Activated CD4-positive, alpha-beta T cell treated with anti-CD3 and anti-CD28 coated beads, Interleukin-2, amount 50 U/mL, for 4 hours (primary cell): Measurements from ENCODE around the gene SLFN11.
"Not testable (repeated sequence)": the region's sequence is repeated elsewhere in the genome, so short reads cannot be mapped to it uniquely, and the experiment has no call there.

Source experiments
- DNase-seq, 2 experiments: peaks; one replicate each; pipeline ENCODE4 v3.0.0-alpha.2; 2020

Gene SLFN11, protein sequence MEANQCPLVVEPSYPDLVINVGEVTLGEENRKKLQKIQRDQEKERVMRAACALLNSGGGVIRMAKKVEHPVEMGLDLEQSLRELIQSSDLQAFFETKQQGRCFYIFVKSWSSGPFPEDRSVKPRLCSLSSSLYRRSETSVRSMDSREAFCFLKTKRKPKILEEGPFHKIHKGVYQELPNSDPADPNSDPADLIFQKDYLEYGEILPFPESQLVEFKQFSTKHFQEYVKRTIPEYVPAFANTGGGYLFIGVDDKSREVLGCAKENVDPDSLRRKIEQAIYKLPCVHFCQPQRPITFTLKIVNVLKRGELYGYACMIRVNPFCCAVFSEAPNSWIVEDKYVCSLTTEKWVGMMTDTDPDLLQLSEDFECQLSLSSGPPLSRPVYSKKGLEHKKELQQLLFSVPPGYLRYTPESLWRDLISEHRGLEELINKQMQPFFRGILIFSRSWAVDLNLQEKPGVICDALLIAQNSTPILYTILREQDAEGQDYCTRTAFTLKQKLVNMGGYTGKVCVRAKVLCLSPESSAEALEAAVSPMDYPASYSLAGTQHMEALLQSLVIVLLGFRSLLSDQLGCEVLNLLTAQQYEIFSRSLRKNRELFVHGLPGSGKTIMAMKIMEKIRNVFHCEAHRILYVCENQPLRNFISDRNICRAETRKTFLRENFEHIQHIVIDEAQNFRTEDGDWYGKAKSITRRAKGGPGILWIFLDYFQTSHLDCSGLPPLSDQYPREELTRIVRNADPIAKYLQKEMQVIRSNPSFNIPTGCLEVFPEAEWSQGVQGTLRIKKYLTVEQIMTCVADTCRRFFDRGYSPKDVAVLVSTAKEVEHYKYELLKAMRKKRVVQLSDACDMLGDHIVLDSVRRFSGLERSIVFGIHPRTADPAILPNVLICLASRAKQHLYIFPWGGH

DNA sequence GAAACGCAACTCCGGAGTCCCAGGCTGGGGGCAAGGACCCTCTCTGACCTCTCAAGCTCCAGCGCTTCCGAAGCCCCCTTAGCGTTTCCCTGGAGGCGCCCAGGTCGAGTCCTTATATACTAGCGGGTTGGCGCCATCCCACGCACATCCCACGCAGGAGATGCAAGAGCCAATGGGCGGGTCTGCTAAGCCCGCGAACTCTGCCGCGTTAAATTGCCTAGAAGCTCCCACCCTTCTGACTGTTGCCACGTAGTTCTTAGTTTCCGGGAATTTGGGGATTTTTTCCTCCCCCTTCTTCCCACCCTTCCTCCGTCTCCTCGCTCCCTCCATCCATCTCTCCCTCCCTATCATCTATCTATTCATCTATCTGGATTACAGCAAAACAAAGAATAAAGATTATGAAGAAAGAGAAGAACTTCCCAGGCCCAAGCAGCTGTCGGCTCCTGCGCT is at the start of gene SLFN11:
SLFN11 (minus strand) TSS at position 88 of the 450 bp plus-strand sequence. CDS start 9,814 bp downstream, outside the sequence.
- DNase-seq: peak; percentile 89 to 90

DNA sequence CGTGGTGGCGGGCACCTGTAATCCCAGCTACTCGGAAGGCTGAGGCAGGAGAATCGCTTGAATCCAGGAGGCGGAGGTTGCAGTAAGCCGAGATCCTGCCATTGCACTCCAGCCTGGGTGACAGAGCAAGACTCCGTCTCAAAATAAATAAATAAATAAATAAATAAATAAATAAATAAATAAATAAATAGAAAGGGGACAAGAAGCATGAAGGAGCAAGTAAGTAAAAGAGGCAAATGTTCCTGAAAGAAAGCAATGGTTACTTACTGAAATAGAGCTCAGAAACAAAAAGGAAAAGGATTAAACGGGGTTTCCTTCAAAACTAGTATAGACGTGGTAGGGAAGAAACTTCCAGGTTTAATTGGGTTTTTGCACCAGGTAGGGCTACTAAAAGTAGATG is 47.6 kb upstream of the SLFN11 start:
- not testable (repeated sequence) for DNase-seq

DNA sequence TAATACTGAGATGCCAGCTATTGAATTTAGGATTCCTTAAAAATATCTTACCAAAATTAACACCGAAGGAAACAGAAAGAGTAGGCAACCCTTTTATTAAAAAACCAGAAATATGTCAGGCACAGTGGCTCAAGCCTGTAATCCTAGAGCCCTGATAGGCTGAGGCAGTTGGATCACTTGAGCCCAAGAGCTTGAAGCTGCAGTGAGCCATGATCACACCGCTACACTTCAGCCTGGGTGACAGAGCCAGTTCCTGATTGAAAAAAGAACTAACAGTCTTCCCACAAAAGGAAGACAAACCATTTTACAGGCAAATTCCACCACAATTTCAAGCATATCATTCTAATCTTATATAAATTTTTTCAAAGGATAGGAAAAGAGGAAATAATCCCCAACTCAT is 43.2 kb upstream of the SLFN11 start:
- no peak for DNase-seq

DNA sequence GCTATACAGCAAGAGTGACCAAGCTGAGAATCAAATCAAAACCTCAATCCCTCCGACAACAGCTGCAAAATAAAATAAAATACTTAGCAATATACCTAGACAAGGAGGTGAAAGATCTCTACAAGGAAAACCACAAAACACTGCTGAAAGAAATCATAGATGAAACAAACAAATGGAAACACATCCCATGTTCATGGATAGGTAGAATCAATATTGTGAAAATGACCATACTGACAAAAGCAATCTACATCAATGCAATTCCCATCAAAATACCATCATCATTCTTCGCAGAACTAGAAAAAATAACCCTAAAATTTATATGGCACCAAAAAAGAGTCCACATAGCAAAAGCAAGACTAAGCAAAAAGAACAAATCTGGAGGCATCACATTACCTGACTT is 41.3 kb upstream of the SLFN11 start:
- not testable (repeated sequence) for DNase-seq

DNA sequence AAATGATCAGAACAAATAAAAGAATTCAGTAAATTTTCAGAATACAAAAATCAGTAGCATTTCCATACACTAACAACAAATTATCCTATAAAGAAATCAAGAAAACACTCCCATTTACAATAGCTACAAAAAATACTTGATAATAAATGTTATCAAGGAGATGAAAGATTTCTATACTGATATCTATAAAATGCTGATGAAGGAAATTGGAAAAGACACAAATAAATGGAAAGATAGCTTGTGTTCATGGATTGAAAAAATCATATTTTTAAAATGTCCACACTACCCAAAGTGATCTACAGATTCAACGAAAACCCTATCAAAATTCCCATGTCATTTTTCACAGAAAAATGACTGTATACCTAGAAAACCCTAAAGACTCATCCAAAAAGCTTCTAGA is 40.8 kb upstream of the SLFN11 start:
- no peak for DNase-seq

DNA sequence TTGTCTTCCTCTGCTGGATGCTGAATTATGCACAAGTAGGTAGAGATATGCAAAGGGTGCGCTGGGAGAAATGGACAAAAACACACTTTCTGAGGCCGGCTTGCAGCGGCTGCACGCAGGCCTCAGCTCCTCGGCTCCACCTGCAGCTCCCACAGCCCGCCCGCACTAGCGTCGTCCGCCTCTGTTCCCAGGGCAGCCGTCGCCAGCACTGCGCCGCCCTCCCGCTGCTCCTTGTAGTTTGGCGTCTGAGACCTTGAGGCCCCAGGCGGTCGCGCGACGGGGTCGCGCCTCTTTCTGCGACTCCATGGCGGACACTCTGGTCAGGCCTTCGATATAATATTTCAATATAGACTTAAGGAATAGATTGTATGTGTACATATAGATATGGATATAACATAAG is 34.1 kb upstream of the SLFN11 start:
- DNase-seq: no peak

DNA sequence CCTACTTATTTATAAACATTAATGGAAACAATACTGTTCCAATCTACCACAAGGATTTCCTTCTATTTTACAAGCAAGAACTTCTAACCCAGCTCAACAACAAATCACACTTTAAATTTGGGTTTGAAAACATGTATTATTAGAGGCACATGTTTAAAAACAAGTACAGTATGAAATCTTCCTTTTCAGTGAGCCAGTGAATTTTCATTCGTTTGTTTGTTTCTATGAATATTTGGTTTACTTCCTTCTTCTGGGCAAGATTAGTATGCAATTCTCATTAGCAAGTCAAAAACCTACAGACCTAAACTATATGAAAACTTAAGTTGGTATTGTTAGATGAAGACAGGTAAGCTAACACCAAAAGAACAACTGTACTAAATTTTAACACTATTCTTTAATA is 33.1 kb upstream of the SLFN11 start:
- DNase-seq: no peak

DNA sequence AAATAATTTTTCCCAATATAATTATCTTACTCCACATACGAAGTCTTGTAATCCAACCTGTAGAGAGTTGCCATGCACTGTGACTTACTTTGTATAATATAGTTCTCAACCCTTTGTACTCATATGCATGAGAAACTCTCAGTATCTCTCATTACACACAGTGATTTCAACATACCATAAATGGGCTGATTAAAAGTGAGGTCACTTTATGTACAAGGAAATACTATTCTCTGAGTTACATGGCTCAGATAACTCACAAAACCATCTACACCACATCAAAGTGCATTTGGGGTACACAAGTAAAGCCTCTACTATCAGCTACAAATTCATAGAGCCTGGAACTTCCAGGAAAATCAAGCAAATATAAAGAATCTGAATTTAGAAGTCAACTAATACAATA is 30.9 kb upstream of the SLFN11 start:
- DNase-seq: no peak

DNA sequence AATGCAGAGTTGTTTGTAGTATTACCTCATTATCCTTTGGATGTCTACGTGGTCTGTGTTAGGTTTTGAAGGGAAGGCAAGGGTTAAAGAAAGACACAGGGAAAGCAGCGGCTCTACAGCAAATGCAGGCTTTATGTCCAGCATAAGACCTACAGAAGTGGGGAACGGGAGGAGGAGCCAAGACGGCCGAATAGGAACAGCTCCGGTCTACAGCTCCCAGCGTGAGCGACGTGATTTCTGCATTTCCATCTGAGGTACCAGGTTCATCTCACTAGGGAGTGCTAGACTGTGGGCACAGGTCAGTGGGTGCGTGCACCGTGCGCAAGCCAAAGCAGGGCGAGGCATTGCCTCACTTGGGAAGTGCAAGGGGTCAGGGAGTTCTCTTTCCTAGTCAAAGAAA is 20.4 kb upstream of the SLFN11 start:
- DNase-seq: not testable (repeated sequence)

DNA sequence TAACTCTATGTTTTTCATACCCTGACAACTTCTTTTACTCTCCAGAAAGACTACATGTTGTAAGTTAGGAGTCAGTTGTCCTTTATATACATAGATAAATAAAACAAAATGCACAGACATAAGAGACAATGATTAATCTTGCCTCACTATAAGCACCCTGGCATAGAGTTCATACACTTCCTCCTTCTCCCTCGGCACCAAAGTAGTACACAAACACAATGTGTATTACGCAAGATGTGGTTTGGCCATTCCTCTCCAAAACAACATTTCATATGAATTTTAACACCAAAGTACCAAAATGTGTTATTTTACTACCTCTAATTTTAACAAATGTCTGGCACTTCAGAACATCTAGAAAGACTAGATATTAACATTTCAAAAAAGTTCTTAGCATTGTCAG is 17.2 kb upstream of the SLFN11 start:
- no peak for DNase-seq

DNA sequence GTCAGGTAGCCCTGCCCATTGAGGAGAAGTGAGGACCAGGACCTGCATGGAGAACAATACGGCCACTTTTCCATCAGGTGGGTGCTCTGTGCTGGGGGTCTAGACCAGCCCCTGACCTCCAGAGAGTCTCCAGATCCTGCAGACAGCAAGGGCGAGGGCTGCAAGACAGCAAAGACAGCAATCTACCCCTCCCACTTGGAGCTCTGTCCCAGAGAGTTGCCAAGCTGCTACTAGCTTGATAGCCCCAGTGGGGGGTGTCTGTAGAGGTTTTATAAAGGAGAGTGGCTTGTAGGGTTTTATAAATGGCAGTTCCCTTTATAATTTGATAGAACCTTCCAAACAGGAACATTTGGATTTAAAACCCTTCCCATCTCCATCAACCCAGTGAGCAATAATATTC is 16.7 kb upstream of the SLFN11 start:
- DNase-seq: no peak

DNA sequence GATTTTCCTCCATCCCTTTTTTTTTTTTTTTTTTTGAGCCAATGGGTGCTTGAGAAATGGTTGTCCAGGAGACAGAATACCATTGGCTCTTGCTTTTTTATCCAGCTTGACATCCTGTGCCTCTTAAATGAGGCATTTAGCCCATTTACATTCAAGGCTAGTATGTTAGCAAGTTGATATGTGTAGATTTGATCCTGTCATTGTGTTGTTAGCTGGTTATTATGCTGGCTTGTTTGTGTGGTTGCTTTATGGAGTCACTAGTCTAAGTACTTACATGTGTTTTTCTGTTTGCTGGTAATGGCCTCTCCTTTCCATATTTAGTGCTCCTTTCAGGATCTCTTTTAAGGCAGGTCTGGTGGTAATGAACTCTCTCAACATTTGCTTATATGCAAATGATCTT is 14.1 kb upstream of the SLFN11 start:
- no peak for DNase-seq

DNA sequence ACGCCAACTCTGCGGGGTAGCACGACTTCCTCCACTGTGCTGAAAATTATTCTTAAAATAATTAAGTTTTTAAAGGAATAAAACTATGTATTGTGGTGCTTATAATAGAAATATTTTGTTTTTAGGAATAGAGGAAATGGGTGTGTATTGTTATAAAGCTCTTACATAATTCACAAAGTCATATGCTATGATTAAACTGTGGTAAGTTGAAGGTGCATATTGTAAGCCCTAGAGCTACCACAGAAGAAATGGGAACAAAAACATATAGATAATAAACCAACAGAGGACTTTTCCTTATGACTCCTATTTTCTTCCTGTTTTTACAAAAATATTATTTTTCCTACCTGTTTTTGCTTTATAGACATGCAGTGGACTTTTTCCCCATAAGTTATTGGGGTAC is 4.3 kb upstream of the SLFN11 start:
- DNase-seq: no peak

DNA sequence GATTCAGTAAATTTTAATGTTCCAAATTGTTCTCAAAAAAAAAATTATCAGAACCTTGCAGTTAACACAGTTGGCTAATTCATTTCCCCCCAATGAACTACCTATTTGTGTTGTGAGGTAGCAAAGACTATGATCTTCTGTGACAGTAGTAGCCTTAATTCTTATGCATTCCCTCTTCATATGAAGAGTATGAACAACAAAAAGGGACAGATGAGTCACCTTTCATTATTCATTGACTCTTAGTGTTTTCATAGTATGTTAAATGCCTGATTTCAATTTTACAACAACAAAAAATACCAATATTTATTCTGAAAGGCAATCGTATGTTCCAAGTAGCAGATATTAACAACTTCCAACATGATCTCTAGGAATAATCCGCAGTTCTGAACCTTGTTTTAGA is 3.6 kb upstream of the SLFN11 start:
- no peak for DNase-seq

DNA sequence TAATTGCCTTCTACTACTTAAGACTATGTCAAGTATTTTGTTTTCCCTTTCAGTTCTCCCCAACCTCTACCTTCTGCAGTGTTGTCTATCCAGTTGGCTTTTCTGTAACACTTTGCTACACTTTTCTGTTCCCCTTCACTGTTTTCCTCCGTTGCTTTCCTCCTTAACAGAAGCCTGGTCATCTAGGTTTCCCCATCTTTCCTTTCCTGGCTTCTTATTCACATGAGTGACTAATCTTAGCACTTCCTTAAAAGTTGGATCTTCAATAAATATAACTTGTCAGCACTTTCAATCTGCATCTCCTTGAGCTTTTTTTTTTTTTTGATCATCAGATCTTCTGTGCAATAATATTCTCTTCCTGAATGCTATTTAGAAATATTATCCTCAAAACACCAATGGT is 2.8 kb upstream of the SLFN11 start:
- no peak for DNase-seq

DNA sequence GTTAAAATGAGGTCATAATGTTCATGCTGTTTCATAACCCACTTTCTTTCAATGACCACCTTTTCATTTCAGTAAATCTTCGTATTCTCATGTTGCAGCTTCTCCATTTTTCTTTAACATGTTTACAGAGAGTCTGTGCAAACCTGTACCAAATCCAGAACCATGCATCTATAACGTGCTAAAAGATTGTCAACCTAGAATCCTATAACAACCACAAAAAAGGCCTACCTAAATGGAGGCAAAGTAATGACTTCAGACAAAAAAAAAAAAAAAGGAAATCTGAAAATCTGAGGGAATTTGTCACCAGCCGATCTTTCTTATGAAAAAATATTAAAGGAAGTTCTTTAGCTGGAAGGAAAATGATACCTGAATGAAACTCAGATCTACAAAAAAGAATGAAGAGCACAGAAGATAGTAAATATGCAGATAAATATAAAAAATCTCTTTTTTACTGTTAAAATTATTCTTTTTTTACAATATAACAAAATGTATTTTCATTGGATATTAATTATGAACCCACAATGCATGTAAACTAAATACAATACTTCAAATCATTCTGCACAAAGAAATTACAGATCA is 1.4 kb upstream of the SLFN11 start:
- no peak for DNase-seq

DNA sequence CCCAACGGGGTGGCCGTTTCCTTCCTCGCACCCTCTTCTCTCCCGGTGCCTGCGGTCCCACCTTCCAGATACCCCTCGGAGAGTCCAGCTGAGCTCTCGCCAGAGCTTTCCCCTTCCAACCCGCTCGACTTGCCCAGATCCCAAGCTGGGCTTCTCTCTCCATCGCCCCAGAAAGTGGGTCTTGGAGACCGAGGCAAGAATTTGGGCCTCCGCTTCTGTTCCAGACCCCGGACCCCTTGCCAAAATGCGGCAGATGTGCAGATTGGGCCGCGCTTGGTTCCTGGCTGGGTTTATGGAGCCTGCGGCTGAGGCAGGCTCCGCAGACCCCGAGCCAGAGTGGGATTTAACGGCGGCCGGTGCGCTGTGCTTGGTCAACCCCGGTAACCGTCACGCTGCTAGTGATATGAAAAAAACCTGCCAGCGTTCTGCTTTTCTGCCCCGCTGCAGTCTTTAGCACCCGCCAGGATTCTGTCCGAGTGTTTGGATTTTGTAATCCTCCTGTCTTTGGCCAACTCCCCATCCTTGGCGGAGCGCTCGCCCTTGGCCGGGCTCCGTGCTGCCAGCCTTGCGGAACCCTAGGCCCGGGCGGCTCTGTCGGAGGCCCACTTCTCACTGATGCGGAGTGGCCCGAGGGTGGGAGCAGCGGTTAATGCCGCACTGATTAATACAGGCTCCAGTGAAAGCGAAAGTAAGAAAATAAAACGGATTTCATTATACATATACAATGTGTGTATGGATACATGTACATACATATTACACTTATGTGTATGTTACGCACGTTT is 754 bp upstream of the SLFN11 start:
- DNase-seq: peak in 1 of 2 experiments; percentile 22

DNA sequence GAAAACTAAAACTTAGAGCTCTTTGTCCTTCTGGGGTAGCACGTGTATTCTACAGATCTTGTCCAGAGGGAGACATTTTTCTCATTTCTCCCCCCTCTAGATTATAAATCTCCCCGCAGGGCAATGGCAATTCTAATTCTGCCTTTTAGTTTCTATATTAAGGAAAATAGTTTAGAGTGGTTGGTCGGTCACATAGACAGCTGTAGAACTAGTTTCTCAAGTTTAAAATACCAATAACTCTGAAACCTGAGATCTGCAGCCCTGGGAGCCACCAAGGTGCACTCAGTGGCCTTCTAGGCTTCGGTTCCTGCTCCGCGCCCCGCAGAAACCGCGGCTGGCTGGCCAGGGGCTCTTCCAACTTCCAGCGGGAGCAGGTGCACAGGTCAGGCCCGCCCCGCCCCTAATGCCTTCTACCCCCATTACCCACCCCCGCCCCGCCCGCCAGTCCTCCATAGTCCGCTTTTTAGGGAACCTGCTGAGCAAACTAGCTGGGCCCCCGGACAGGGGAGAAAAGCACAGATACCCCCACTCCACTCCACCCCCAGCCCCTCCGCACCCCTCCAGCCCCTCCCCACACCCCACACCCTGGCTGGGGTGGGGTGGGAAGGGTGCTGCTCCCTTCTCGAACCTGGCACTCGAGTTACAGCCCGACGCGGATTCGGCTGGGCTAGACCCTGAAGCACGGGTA is 431 bp downstream of the SLFN11 start:
- DNase-seq: no peak

DNA sequence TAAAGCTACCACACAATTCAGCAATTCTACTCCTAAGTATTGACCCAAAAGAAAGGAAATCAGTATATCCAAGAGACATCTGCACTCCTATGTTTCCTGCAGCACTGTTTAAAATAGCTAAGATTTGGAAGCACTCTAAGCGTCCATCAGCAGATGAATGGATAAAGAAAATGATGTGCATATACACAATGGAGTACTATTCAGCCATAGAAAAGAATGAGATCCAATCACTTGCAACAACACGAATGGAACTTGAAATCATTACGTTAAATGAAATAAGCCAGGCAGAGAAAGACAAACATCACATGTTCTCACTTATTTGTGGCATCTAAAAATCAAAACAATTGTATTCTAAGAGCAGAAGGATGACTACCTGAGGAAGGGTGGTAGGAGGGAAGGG is 1.5 kb downstream of the SLFN11 start:
- DNase-seq: no peak

DNA sequence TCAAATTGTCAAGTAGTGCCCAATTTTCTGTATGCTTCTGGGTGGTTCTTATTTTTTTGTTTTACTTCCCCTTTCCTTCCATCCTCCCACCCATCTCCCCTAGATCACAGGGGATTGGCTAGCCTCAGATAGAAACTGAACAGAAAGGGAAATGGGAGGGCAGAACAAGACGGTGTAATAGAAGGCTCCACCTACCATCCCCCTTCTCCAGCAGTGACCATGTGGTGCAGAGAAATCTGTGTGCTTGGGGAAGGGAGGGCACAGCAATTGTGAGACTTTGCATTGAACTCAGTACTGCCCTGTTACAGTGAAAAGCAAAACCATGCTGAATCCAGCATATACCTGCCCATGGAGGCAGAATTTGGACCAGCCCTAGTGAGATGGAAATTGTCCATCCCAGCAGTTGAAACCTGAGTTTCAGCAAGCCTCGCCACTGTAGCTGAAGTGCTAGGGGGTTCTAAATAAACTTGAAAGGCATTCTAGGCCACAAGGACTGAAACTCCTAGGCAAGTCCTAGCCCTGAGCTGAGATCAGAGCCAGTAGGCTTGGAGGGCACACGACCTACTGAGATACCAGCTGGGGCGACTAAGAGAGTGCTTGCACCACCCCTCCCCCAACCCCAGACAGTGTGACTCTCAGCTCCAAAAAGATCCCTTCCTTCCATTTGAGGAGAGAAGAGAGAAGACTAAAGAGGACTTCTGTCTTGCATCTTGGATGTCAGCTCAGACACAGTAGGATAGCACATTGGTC is 5.2 kb downstream of the SLFN11 start:
- DNase-seq: no peak

DNA sequence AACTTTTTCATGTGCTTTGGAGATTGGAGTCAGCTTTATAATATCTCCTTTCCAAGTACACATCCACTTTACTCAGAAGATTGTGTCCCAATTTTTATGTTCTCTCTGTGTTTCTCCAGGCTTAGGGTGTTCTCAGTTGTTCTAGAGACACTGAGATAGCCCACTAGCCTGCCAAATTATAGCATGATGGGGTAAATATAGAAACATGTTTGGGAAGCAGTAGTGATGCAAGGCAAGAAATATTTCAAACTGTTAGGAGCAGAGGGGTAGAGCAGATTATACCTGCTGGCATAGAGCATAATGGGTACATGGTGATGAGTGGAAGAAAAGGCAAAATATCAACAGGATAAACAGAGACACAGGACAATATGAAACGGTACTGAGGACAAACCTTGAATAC is 12.4 kb downstream of the SLFN11 start:
- DNase-seq: no peak
